Amygdala (tissue), 56 donors: ENCODE measurements around the gene ZNF143.
"Not testable (repeated sequence)": the region's sequence is repeated elsewhere in the genome, so short reads cannot be mapped to it uniquely, and the experiment has no call there.

ENCODE experiments used
- DNase-seq, 56 donors: peaks; one replicate each; lab custom pipeline; 2025; lab: John Stamatoyannopoulos, UW

Gene ZNF143

DNA sequence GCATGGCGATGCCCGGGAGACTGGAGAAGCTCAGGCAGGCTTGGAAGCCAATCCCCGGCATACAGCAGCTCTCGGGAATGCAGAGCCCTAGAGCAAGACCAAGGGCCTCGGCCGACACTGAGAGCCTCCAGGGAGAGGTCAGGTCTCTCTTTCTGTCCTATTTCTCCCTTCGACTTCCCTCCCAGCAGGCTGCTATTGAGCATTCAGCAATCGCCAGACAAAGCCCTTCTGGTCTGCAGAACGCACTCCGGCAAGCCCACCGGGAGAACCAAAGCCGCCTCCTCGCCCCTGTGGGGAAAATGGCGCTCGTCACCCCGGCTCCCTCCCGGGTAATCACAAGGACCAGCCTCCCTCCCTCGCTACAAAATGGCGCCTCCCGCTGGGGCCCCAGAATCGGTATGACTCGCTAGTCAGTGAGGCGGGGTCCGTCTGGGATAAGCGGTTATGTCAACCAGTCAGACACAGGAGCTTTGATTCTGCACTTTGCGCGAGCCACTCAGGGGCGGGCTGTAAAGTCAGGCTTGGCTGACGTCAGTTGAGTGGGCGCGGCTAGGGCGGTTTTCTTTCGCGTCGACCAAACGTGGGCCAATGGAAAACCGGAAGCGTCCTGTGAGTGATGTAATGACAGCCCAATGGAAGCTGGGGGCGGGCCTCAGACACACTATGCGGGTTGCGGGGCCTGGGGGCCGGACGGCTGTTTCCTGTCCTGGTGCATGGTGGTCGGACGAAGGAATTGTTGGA lies at the start of gene ZNF143:
ZNF143 (plus strand) TSS at position 691 of the 741 bp plus-strand sequence. CDS start 10,297 bp downstream, outside the sequence.
- DNase-seq = peak; percentile 96 to 100 (median 100)

DNA sequence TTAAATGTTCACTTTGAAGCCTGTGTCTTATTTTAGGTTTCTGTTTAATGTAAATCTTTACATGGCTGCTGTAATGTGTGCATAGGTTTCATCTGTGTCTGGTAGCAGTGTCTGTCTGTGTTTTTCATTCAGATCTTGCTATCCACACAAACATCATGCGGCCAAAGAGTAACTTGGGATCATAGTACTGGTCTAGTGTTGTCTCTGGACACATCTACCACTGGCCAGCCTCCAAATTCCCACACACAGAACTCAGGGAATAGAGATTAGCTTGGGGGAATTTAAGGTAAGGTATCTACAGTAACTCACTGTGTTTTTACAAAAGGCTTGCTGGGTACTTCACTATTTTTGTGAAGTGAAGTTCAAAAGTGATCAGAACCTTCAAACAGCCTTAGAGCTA lies 32.1 kb upstream of the ZNF143 start:
- no peak for DNase-seq

DNA sequence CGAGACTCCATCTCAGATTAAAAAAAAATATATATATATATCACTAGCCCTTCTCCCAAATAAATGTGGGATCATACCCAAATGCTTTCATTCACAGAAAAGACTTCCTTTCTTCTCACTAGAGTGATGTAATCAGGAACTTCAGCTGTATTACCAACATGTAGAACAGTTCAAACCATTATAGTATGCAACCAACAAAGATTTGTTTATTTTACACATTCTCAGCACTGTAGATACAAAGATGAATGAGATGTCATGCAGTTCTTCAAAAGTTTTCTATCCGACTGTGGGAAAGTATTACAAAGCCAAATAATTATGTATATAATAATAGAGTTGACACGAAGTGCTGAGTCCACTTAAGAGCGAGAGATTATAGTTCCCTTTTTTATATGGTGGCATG lies 22.2 kb upstream of the ZNF143 start:
- no peak for DNase-seq

DNA sequence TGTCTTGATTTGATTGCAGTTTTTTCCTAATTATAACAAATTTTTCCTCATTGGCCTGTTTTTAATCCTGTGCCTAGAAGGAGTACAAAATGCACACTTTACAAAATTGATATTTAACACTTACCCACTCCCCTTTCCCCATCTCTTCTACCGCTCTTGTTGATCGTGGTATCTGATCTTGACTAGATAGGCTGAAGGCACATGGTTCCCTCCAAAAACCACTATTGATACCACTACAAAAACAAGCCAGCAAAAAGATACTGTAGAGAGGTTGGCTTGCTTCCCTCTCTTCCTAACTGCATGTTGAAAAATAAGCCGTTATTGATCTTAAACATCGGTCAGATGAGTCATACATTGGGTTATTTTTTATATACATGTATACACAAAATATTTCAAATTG lies 14.6 kb upstream of the ZNF143 start:
- DNase-seq = no peak

DNA sequence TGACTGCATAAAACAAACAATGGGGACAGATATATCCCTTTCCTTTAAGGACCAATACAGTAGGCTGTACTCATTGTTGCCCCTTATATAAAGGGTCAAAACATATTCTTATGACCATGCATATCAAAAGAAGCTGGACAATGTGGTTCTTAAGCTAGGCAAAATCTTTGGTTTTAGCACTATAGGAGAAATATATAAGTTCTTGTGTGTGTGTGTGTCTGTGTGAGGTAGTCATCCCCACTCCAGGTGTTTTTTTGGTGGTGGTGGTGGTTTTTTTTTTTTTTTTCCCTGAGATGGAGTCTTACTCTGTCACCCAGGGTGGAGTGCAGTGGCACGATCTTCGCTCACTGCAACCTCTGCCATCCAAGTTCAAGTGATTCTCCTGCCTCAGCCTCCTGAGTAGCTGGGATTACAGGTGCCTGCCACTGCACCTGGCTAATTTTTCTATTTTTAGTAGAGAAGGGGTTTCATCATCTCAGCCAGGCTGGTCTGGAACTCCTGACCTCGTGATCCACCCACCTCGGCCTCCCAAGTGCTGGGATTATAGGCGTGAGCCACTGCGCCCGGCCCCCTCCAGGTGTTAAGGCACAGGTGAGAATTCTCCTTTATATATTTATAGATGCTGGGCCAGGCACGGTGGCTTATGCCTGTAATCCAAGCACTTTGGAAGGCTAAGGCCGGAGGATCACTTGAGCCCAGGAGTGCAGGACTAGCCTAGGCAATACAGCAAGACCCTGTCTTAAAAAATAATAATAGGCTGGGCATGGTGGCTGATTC lies 12.0 kb upstream of the ZNF143 start:
- DNase-seq = no peak

DNA sequence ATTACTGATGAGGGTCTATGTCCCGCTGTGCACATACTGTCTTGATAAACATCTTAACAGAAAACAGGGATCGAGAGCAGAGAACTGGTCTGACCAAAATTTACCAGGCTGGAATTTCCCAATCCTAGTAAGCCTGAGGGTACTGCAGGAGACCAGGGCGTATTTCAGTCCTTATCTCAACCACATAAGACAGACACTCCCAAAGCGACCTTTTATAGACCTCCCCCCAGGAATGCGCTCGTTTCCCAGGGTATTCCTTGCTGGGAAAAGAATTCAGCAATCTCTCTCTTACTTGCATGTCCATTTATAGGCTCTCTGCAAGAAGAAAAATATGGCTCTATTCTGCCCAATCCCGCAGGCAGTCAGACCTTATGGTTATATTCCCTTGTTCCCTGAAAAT lies 8.8 kb upstream of the ZNF143 start:
- not testable (repeated sequence) for DNase-seq

DNA sequence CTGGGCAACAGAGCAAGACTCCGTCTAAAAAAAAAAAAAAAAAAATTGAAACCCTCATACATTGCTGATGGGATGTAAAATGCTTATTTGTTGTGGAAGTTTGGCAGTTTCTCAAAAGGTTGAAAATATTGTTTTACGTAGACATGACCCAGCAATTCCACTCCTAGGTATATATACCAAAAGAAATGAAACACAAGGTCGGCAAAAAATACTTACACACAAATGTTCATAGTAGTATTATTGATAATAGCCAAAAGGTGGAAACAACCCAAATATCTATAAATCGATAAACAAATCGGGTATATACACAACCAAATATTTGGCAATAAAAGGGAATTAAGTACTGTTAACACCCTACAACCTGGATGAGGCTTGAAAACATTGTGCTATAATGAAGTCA lies 5.1 kb upstream of the ZNF143 start:
- DNase-seq = no peak

DNA sequence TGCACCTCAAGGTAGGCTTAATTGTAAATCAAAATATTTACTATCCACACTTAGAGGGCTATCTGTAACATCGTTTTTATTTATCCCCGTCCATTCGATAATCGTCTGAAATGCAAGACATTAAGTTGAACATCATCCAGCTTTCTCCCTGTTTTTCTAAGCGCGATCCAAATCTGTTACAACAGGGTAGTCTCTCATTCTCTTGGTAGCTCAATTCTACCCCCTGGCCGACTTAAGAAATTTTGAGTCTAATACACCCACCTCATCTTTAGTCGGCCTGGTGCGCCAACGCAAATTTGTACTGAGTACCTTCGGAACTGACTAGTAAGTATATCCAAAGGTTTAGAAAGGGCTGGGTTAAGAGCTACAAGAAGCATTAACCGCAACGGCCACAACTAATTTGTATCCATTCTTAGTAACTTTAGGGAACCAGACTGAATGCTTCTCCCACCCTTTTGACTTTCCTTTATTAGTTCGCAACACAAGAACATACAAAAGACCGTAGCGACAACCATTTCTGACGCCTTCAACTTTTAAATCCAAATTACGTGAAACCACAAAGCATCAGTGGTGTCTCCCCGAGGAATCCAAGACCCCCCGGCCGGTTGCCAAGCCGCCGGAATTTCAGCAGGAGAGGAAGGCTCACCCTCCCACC lies 1.0 kb upstream of the ZNF143 start:
- peak in 26 of 56 donors; percentile 2 to 65 (median 16) for DNase-seq

DNA sequence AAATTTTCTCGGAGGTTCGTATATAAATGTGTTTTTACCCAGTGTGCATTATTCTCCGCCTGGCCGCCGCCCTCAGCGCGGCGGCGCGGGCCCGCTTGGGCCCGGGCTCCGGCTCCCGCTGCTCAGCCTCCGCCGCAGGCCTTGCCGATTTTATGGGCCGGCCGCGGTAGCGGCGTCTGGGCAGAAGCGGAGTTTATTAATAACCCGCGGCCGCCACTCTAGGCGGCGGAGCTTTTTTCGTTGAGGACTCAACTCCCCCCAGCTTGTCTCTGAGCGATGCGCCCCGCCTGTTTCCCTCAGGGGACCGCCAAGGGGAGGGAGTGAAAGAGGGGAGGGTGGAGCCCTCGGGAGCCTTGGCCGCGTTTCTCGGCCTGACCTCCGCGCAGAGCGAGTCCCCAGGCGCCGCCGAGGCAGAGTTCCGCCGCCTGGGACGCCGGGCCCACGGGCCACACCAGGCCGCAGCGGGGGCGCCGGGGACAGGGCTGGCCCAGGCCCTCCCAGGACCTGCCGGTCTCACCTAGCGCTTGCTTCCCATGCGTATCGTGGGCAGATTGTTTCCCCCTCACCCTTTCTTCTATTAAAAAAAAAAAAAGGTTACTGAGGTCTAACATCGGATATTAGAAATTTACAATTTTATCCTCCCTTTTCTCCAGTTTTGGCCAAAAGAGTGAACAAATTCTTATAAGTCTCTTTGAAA lies 399 bp downstream of the ZNF143 start:
- peak in 53 of 56 donors; percentile 21 to 95 (median 83) for DNase-seq

DNA sequence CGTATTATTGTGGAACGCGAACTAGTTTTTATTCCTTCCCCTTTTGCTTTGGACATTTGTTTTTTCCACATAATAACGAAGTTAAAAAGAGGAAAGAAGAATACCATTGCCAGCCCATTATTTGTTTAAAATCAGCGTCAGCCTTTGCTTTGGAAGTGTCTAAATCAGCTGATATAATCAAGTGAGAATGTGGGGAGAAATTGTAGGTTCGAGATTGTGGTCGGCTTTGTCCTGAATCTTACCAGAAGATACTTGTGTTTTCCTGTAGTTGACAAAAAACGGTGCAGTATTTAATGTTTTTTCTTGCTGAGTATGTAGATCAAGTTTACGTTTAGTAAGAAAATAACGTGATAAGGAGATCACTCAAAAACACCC lies 935 bp downstream of the ZNF143 start:
- no peak for DNase-seq

DNA sequence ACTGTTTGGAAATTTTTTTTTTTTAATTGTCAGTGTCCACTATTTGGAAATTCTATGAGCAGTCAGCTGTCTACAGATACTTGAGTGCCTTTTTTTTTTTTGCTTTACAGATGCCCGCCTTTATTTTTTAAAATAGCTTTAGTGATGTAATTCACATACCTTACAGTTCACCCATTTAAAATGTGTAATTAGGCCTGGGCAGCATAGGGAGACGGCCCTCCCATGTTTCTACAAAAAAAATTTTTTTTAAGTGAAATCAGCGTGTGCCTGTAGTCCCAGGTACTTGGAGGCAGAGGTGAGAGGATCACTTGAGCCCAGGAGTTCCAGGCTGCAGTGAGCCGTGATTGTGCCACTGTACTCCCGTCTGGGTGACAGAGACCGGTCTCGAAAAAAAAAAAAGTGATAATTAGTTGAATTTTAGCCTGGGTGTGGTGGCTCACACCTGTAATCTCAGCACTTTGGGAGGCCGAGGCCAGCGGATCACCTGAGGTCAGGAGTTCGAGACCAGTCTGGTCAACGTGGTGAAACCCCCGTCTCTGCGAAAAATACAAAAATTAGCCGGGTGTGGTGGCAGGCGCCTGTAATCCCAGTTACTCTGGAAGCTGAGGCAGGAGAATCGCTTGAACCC lies 1.5 kb downstream of the ZNF143 start:
- DNase-seq = no peak

DNA sequence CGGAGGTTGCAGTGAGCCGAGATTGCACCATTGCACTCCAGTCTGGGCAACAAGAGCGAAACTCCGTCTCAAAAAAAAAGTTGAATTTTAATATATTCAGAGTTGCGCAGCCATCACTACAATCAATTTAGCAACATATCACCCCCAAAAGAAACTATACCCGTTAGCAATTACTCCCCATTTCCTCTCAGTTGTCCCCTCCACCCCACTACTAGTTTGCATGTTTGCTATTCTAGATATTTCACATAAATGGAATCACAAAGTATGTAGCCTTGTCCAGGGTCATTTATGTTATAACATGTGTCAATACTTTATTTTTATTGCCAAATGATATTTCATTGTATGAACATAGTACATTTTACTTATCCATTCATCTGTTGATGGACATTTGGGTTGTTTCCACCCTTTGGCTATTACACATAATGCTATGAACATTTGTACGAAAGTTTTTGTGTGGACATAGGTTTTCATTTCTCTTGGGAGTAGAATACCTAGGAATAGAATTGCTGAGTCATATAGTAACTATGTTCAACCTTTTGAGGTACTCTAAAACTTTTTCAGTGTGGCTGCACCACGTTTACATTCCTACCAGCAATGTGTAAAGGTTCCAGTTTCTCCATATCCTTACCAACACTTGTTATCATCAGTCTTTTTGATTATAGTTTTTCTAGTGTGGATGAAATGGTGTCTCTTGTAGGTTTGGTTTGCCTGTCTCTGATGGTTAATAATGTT lies 2.2 kb downstream of the ZNF143 start:
- no peak for DNase-seq

DNA sequence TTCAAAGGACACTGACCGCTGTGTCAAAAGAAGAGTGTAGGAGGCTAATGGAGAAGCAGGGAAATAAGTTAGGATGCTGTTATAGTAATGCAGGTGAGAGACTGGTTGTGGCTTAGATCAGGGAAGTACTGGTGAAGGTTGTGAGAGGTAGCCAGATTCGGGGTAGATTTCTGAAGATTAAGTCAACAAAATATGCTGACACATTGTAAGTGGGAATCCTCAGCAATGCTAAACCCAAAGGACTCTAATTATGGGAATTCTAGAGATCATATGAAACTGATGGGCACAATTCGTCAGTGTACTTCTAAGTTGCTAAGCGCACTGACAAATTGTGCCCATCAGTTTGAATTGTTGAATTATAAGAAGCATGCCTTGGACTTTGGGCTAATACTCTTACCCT lies 10.0 kb downstream of the ZNF143 start:
- no peak for DNase-seq

DNA sequence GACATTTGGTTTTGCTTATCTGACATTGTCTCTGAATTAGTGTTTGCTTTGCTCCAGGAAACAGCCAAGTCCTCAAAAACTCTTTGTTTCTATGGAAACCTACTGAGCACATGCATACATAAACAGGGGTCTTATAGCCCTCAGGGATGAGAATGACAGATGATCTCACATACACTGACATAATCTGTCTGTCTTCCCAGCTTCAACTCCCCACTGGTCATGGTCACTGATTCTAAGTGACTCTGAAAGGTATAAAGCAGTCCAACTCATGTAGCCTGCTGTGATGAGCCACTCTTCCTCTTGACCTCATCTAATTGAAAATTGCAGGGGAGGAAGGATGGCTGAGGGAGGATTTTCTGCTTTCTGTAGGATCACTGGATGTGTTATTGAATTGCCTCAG lies 12.6 kb downstream of the ZNF143 start:
- no peak for DNase-seq

DNA sequence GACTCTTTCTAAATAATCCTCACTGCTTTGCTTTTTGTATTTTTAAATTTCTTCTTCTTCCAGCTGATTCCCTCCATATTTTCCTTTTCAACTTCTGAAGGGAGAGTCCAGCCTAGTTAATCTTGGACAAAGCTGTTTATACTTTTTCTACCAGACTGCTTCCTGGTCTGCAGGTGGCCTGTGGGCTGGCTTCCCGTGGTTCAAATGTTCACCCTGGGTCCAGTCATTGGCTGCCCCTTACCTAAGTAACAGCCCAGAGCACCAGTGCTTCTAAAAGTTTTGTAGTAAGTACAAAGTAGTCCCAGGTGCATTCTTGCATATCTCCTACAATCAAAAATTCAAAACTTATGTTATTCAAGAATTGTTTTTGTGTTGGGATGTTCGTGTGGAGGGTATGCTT lies 19.1 kb downstream of the ZNF143 start:
- DNase-seq = no peak

DNA sequence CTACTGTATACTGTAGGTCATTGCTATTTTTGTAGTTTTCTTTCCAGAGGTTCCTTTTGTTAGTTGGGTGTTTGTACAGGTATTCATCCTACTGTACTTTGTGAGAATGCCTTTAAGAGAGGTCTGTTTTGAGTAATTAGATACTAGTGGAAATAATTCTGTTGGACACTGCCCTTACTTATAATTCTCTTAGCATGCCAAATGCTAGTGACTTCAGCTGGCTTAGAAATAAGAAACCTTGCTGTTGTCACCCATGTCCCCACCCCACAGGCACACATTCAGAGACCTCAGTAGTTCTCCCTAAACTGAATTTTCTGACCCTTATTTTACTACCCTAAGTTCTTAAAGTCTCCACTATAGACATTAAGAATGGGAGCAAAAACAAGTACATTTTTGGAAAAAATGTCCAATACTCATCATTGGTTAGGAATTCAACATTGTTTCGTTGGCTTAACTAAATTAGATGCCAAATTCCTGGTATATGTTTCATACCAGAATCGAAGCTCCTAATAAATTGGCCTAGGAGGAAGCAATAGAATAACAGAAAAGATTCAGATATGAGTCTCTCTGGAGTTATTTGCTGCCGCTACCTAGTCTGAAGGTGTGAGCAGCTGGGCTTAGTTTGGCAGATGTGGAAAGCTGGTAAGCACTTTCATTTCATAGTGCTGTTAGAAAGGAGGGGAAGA lies 28.4 kb downstream of the ZNF143 start:
- DNase-seq = no peak

DNA sequence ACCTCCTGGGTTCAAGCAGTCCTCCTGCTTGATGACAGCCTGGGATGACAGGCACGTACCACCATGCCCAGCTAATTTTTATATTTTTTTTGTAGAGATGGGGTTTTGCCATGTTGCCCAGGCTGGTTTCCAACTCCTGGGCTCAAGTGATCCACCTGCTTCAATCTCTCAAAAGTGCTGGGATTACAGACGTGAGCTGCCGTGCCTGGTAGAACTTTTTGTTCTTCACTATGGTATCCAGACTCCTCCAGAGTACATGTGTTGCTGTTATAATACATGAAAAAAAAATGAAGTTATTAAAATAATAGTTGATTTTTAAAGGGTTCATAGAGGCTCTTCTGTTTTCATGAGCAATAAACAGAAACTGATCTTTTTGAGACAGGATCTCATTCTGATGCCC lies 29.6 kb downstream of the ZNF143 start:
- DNase-seq = no peak

DNA sequence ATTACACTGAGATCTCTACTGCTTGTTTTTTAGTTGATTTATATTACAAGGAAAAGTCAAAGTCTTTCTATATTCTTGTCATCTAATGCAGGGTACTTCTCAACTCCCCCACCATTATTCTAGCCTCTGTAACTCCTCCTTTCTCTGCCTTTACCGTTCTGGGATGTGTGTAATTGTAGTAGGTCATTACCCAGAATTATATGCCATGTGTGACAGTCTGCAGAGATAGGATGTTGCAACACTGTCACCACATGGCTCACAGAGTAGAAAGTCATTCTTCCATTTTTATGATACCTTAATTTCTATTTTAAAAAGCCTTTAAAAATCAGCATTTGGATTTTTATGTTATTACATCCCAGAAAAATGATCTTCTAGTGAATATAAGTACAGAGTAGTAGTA lies 32.7 kb downstream of the ZNF143 start:
- no peak for DNase-seq

DNA sequence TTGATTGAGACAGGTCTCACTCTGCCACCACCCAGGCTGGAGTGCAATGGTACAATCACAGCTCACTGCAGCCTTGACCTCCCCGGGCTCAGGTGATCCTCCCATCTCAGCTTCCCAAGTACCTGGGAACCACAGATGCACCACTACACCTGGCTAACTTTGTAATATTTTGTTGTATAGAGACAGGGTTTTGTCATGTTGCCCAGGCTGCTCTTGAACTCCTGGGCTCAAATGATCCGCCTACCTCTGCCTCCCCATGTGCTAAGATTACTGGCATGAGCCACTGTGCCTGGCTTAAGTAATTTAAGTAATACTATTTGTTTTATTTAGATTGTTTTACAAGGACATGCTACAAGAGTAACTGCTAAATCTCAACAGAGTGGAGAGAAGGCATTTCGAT lies 33.5 kb downstream of the ZNF143 start:
- no peak for DNase-seq
